RWPE2 (cell line): ENCODE results near the gene ANXA11.

Source experiments
- ATAC-seq: fragments of 200-7000 bp; cut with Tn5 transposase; 3 replicates; pipeline ENCODE4 v1.9.1; 2021; ENCODE audit warnings: low read depth
- DNase-seq: peaks from one replicate; pipeline ENCODE4 v3.0.0-alpha.2; 2020; ENCODE audit warnings: low spot score
- H3K27ac ChIP-seq: fragments of 450-650 bp; 2 replicates; pipeline ENCODE4 v1.5.1; 2017; ENCODE audit warnings: mild to moderate bottlenecking; ENCODE audit not compliant: poor library complexity, severe bottlenecking
- H3K27me3 ChIP-seq: fragments of 250-450 bp; sonication (Bioruptor Pico); 2 replicates; pipeline ENCODE4 v1.5.1; 2021; ENCODE audit warnings: mild to moderate bottlenecking, moderate library complexity; ENCODE audit not compliant: insufficient read depth, poor library complexity, severe bottlenecking
- H3K36me3 ChIP-seq: fragments of 250-450 bp; sonication (Bioruptor Pico); 2 replicates; pipeline ENCODE4 v1.5.1; 2020; ENCODE audit warnings: low read depth, mild to moderate bottlenecking, moderate library complexity
- H3K4me1 ChIP-seq: fragments of 250-450 bp; sonication (Bioruptor Pico); 2 replicates; pipeline ENCODE4 v1.5.1; 2021; ENCODE audit warnings: mild to moderate bottlenecking, moderate library complexity; ENCODE audit not compliant: insufficient read depth, poor library complexity, severe bottlenecking
- H3K4me3 ChIP-seq: fragments of 250-450 bp; sonication (Bioruptor Pico); 2 replicates; pipeline ENCODE4 v1.5.1; 2021; ENCODE audit warnings: mild to moderate bottlenecking, moderate library complexity; ENCODE audit not compliant: severe bottlenecking
- H3K9me3 ChIP-seq: fragments of 250-450 bp; sonication (Bioruptor Pico); 2 replicates; pipeline ENCODE4 v1.5.1; 2021; ENCODE audit warnings: mild to moderate bottlenecking, moderate library complexity; ENCODE audit not compliant: severe bottlenecking
- TF ChIP-seq, protein P1 (sequence below): fragments of 450-650 bp; IDR thresholded peaks from one replicate; pipeline ENCODE4 v1.5.1; 2017; ENCODE audit warnings: mild to moderate bottlenecking, moderate library complexity; ENCODE audit not compliant: poor library complexity, severe bottlenecking

Gene ANXA11

GRCh38 chr10:80186364-80187012 lies 18.8 kb downstream of the ANXA11 start:
- peaks cover 10% of the 10 kb centered on the region; the same call in 1 of the 2 replicates for H3K36me3 ChIP-seq
- no peak overlapping the region for H3K4me3 ChIP-seq
- H3K27ac ChIP-seq = no peak overlapping the region
- H3K27me3 ChIP-seq = no peaks in the 10 kb centered on the region
- peaks cover 4% of the 10 kb centered on the region for H3K4me1 ChIP-seq
- H3K9me3 ChIP-seq = no peaks in the 10 kb centered on the region
- ATAC-seq = no peak
- TF ChIP-seq, protein P1, sequence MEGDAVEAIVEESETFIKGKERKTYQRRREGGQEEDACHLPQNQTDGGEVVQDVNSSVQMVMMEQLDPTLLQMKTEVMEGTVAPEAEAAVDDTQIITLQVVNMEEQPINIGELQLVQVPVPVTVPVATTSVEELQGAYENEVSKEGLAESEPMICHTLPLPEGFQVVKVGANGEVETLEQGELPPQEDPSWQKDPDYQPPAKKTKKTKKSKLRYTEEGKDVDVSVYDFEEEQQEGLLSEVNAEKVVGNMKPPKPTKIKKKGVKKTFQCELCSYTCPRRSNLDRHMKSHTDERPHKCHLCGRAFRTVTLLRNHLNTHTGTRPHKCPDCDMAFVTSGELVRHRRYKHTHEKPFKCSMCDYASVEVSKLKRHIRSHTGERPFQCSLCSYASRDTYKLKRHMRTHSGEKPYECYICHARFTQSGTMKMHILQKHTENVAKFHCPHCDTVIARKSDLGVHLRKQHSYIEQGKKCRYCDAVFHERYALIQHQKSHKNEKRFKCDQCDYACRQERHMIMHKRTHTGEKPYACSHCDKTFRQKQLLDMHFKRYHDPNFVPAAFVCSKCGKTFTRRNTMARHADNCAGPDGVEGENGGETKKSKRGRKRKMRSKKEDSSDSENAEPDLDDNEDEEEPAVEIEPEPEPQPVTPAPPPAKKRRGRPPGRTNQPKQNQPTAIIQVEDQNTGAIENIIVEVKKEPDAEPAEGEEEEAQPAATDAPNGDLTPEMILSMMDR = no peak
- no peak for DNase-seq

- no peak overlapping the region for H3K4me3 ChIP-seq
- DNase-seq = no peak
- H3K36me3 ChIP-seq = peaks cover 17% of the 10 kb centered on the region; the same call in 1 of the 2 replicates
- H3K27me3 ChIP-seq = no peaks in the 10 kb centered on the region
- no peaks in the 10 kb centered on the region for H3K9me3 ChIP-seq
- TF ChIP-seq, protein P1 = no peak
- no peak overlapping the region for H3K27ac ChIP-seq
- no peaks in the 10 kb centered on the region for H3K4me1 ChIP-seq
- no peak for ATAC-seq
Measured at GRCh38 chr10:80185578-80186299, 19.6 kb downstream of the ANXA11 start.

GRCh38 chr10:80184291-80184690 lies 21.0 kb downstream of the ANXA11 start:
- DNase-seq = no peak
- Histone ChIP-seq H3K27ac (no peak overlapping the region), H3K36me3 (peaks cover 15% of the 10 kb centered on the region; the same call in 1 of the 2 replicates), H3K27me3 (no peaks in the 10 kb centered on the region), H3K4me3 (no peak overlapping the region), H3K4me1 (no peaks in the 10 kb centered on the region), H3K9me3 (no peaks in the 10 kb centered on the region)
- no peak for ATAC-seq
- TF ChIP-seq, protein P1 = no peak

GRCh38 chr10:80183436-80183835 lies 21.9 kb downstream of the ANXA11 start:
- Histone ChIP-seq H3K27me3 (no peaks in the 10 kb centered on the region), H3K27ac (no peak overlapping the region), H3K36me3 (peaks cover 15% of the 10 kb centered on the region; the same call in 1 of the 2 replicates), H3K4me1 (peaks cover under 1% of the 10 kb centered on the region), H3K4me3 (no peak overlapping the region), H3K9me3 (no peaks in the 10 kb centered on the region)
- ATAC-seq = no peak
- no peak for DNase-seq
- TF ChIP-seq, protein P1 = no peak

GRCh38 chr10:80182986-80183385 lies 22.4 kb downstream of the ANXA11 start:
- no peak overlapping the region for H3K27ac ChIP-seq
- no peak overlapping the region for H3K4me3 ChIP-seq
- H3K27me3 ChIP-seq = no peaks in the 10 kb centered on the region
- DNase-seq (no peak), ATAC-seq (no peak)
- TF ChIP-seq, protein P1 = no peak
- H3K9me3 ChIP-seq = no peaks in the 10 kb centered on the region
- H3K4me1 ChIP-seq = peaks cover 5% of the 10 kb centered on the region
- H3K36me3 ChIP-seq = peaks cover 15% of the 10 kb centered on the region; the same call in 1 of the 2 replicates
